Panc1 (cell line): ENCODE results near the gene BRF1. TPM values are rescaled to one million over a fixed set of nuclear protein-coding genes. Genes with fewer than 3 reads are reported as not detected.

ENCODE experiments used
- ATAC-seq: fragments of 200-7000 bp; cut with Tn5 transposase; 2 replicates; pipeline ENCODE4 v1.9.1; 2020; ENCODE audit warnings: mild to moderate bottlenecking, moderate library complexity
- BruUV-seq: library from RNA; stranded (reverse); fragments of 400-500 nt; replicated peaks from 2 replicates; lab custom pipeline; 2021; lab: Mats Ljungman, UMichigan
- CTCF ChIA-PET: fragments of 300-600 bp; sonication (Branson Sonifier 250); formaldehyde crosslinking; loops from one replicate; lab custom pipeline; 2022; ENCODE audit warnings: antibody characterized with exemption; lab: Charles Lee
- POLR2A ChIA-PET: fragments of 300-600 bp; sonication (Branson Sonifier 250); formaldehyde crosslinking; loops from one replicate; lab custom pipeline; 2022; ENCODE audit warnings: antibody characterized with exemption; lab: Charles Lee
- DNase-seq: peaks from one replicate; pipeline ENCODE4 v3.0.0-alpha.2; 2010; ENCODE audit warnings: low read depth, low spot score
- H3K27ac ChIP-seq: 2 replicates; pipeline ENCODE4 v1.5.1; 2011; ENCODE audit warnings: mild to moderate bottlenecking, low read length, inconsistent platforms
- H3K27me3 ChIP-seq: fragments of 200-500 bp; sonication (Bioruptor generic); 2 replicates; pipeline ENCODE4 v1.6.0; 2014; ENCODE audit warnings: low read length, inconsistent platforms; ENCODE audit not compliant: control insufficient read depth, insufficient read depth
- H3K36me3 ChIP-seq: fragments of 200-500 bp; sonication (Bioruptor generic); 2 replicates; pipeline ENCODE4 v1.5.1; 2014; ENCODE audit warnings: inconsistent platforms, mild to moderate bottlenecking, low read length, moderate library complexity; ENCODE audit not compliant: control insufficient read depth, insufficient read depth
- H3K4me1 ChIP-seq: 2 replicates; pipeline ENCODE4 v1.5.1; 2011; ENCODE audit warnings: inconsistent platforms, mild to moderate bottlenecking, low read length, moderate library complexity; ENCODE audit not compliant: control insufficient read depth, insufficient read depth
- H3K4me3 ChIP-seq, 2 experiments: 2 replicates each; pipeline ENCODE4 v1.5.1; 2011 to 2012; ENCODE audit warnings: low read depth in 2 of 2, low read length in 2 of 2, mild to moderate bottlenecking in 2 of 2, inconsistent platforms in 1 of 2, moderate library complexity in 1 of 2
- H3K9me3 ChIP-seq: fragments of 200-500 bp; sonication (Bioruptor generic); 2 replicates; pipeline ENCODE4 v1.5.1; 2014; ENCODE audit warnings: low read depth, mild to moderate bottlenecking, inconsistent platforms, low read length, moderate library complexity; ENCODE audit not compliant: control insufficient read depth, insufficient read depth
- CTCF ChIP-seq: fragments of 450-650 bp; IDR thresholded peaks from 2 replicates; pipeline ENCODE4 v1.5.1; 2017; ENCODE audit warnings: mild to moderate bottlenecking
- POLR2AphosphoS5 ChIP-seq: IDR thresholded peaks from 2 replicates; pipeline ENCODE4 v1.6.1; 2012; ENCODE audit warnings: mild to moderate bottlenecking, low read depth, low read length, moderate library complexity
- REST ChIP-seq, 2 experiments: IDR thresholded peaks; 2 replicates each; pipeline ENCODE4 v1.6.1; 2011 to 2012; ENCODE audit warnings: low read depth in 2 of 2, control low read depth in 1 of 2, low read length in 1 of 2, mild to moderate bottlenecking in 1 of 2, moderate library complexity in 1 of 2; ENCODE audit not compliant: insufficient read depth in 1 of 2
- SIN3A ChIP-seq: IDR thresholded peaks from 2 replicates; pipeline ENCODE4 v1.6.1; 2012; ENCODE audit warnings: low read depth, mild to moderate bottlenecking, low read length, moderate library complexity, borderline replicate concordance; ENCODE audit not compliant: insufficient read depth
- TCF7L2 ChIP-seq: IDR thresholded peaks from 2 replicates; pipeline ENCODE4 v1.6.1; 2011; ENCODE audit warnings: mild to moderate bottlenecking, low read depth, low read length, inconsistent platforms
- in situ Hi-C: cut with HindIII; loops from 2 replicates; pipeline ENCODE4 v1.10.0; 2016; ENCODE audit warnings: low sequenced_read_pairs, low pct_unique_long_range_greater_than_20kb
- intact Hi-C: fragments of 100-400 bp; cut with micrococcal nuclease; formaldehyde crosslinking; loops from one replicate; pipeline ENCODE4 v1.10.0; 2022; ENCODE audit not compliant: unreplicated experiment
- total RNA-seq: library from RNA; stranded (reverse); gene quantifications from one replicate; pipeline ENCODE4 v1.2.1, GENCODE V29; 2021; ENCODE audit not compliant: unreplicated experiment

BRF1 gene
- total RNA-seq, 1 experiment from 2014 or later = 25.0 TPM

GRCh38 chr14:105180592-105181548 is 119.9 kb downstream of the BRF1 start, which contains the start of gene NUDT14:
NUDT14 (minus strand) TSS chr14:105181312; CDS start chr14:105181209, 103 bp downstream.
- no peaks in the 10 kb centered on the region for H3K9me3 ChIP-seq
- DNase-seq (no peak), ATAC-seq (peak; percentile 85)
- peak within 1 kb of the TSS; percentile 50 to 68 for H3K4me3 ChIP-seq
- in situ Hi-C loops (no loop called here), intact Hi-C loops (no loop called here)
- no peaks in the 10 kb centered on the region for H3K27me3 ChIP-seq
- no peak; the same call in 1 of the 2 replicates for TF ChIP-seq CTCF
- TF ChIP-seq SIN3A = no peak
- TF ChIP-seq TCF7L2 = no peak
- TF ChIP-seq REST (IDR thresholded peaks at IDR 0.05; ENCODE audit: insufficient read depth in 1 of 2, low read depth in 2 of 2, low read length in 1 of 2) = no peak
- no peak; the same call in 1 of the 2 replicates for TF ChIP-seq POLR2AphosphoS5
- CTCF ChIA-PET = interaction anchor here (0.6 to 1.2 kb wide), 5 partner anchors 8 to 1076 kb away, joined by 3 to 6 read pairs (median 3); no protein-coding TSS in a partner anchor
- POLR2A ChIA-PET = no interaction called here
- H3K27ac ChIP-seq = peak within 1 kb of the TSS; percentile 76
- BruUV-seq = no TSS peak
- H3K36me3 ChIP-seq = no peaks in the 10 kb centered on the region
- H3K4me1 ChIP-seq = no peaks in the 10 kb centered on the region; the same call in 1 of the 2 replicates

- ChIA-PET CTCF (no interaction called here), POLR2A (no interaction called here)
- Histone ChIP-seq H3K9me3 (no peaks in the 10 kb centered on the region), H3K4me1 (no peaks in the 10 kb centered on the region; the same call in 1 of the 2 replicates), H3K36me3 (no peaks in the 10 kb centered on the region), H3K27me3 (no peaks in the 10 kb centered on the region), H3K27ac (no peak overlapping the region), H3K4me3 (no peak overlapping the region)
- DNase-seq (no peak), ATAC-seq (no peak)
- no TSS peak for BruUV-seq
- intact Hi-C loops (no loop called here), in situ Hi-C loops (no loop called here)
- TF ChIP-seq REST (IDR thresholded peaks at IDR 0.05; ENCODE audit: insufficient read depth in 1 of 2, low read depth in 2 of 2, low read length in 1 of 2) = no peak
- no peak for TF ChIP-seq POLR2AphosphoS5
- no peak for TF ChIP-seq CTCF
- TF ChIP-seq TCF7L2 = no peak
- TF ChIP-seq SIN3A = no peak
Observed at GRCh38 chr14:105179191-105179590, 121.6 kb downstream of the BRF1 start.
